ENCODE results near the gene CREB5.

Gene CREB5

GRCh38 chr7:28477041-28477442, 64.7 kb downstream of the CREB5 start:
- no peak for DNase-seq (ENCODE audit: low read depth in 2 of 2)

- no peak for DNase-seq (ENCODE audit: low read depth in 2 of 2)
Observed at GRCh38 chr7:28478656-28479055, 66.3 kb downstream of the CREB5 start.

GRCh38 chr7:28479507-28479947, 67.2 kb downstream of the CREB5 start:
- DNase-seq (ENCODE audit: low read depth in 2 of 2): no peak

GRCh38 chr7:28480595-28480994, 68.3 kb downstream of the CREB5 start:
- no peak for DNase-seq (ENCODE audit: low read depth in 2 of 2)

GRCh38 chr7:28481091-28481926, 69.0 kb downstream of the CREB5 start:
- DNase-seq (ENCODE audit: low read depth in 2 of 2): no peak

- no peak for DNase-seq (ENCODE audit: low read depth in 2 of 2)
Observed at GRCh38 chr7:28483112-28483511, 70.8 kb downstream of the CREB5 start.

- DNase-seq (ENCODE audit: low read depth in 2 of 2): no peak
Observed at GRCh38 chr7:28483908-28484605, 71.7 kb downstream of the CREB5 start.

- DNase-seq (ENCODE audit: low read depth in 2 of 2): no peak
Observed at GRCh38 chr7:28484606-28484935, 72.3 kb downstream of the CREB5 start.

- no peak for DNase-seq (ENCODE audit: low read depth in 2 of 2)
Observed at GRCh38 chr7:28487487-28487886, 75.2 kb downstream of the CREB5 start.

- DNase-seq (ENCODE audit: low read depth in 2 of 2): no peak
Observed at GRCh38 chr7:28488061-28488791, 75.9 kb downstream of the CREB5 start.

- no peak for DNase-seq (ENCODE audit: low read depth in 2 of 2)
Observed at GRCh38 chr7:28490831-28491230, 78.5 kb downstream of the CREB5 start.

- DNase-seq (ENCODE audit: low read depth in 2 of 2): no peak
Observed at GRCh38 chr7:28493477-28493876, 81.2 kb downstream of the CREB5 start.

GRCh38 chr7:28497009-28497408, 84.7 kb downstream of the CREB5 start:
- no peak for DNase-seq (ENCODE audit: low read depth in 2 of 2)

- no peak for DNase-seq (ENCODE audit: low read depth in 2 of 2)
Observed at GRCh38 chr7:28498636-28499035, 86.3 kb downstream of the CREB5 start.

- no peak for DNase-seq (ENCODE audit: low read depth in 2 of 2)
Observed at GRCh38 chr7:28500138-28500537, 87.8 kb downstream of the CREB5 start.

GRCh38 chr7:28502408-28502807, 90.1 kb downstream of the CREB5 start:
- no peak for DNase-seq (ENCODE audit: low read depth in 2 of 2)

- DNase-seq (ENCODE audit: low read depth in 2 of 2): no peak
Observed at GRCh38 chr7:28503396-28503795, 91.1 kb downstream of the CREB5 start.

GRCh38 chr7:28505014-28505413, 92.7 kb downstream of the CREB5 start:
- no peak for DNase-seq (ENCODE audit: low read depth in 2 of 2)

- no peak for DNase-seq (ENCODE audit: low read depth in 2 of 2)
Observed at GRCh38 chr7:28505867-28506266, 93.5 kb downstream of the CREB5 start.

GRCh38 chr7:28507525-28508282, 95.4 kb downstream of the CREB5 start:
- no peak for DNase-seq (ENCODE audit: low read depth in 2 of 2)

GRCh38 chr7:28509251-28510025, 97.1 kb downstream of the CREB5 start:
- no peak for DNase-seq (ENCODE audit: low read depth in 2 of 2)
